ENCODE measurements around the gene CSF1R.

GRCh38 chr5:150082374-150082773 is 4.0 kb downstream of the CSF1R start:
- TF ChIP-seq CTCF (IDR thresholded peaks at IDR 0.05; ENCODE audit: poor library complexity, severe bottlenecking) (no peak), EZH2 (IDR thresholded peaks at IDR 0.05; ENCODE audit: borderline replicate concordance, insufficient read depth, low read length, poor library complexity, severe bottlenecking) (no peak), RAD21 (conservative IDR thresholded peaks at IDR 0.05) (no peak), MXI1 (conservative IDR thresholded peaks at IDR 0.05; ENCODE audit: poor library complexity, severe bottlenecking) (no peak), REST (IDR thresholded peaks at IDR 0.05; ENCODE audit: borderline replicate concordance) (no peak), POLR2AphosphoS5 (IDR thresholded peaks at IDR 0.05) (no peak), SMC3 (conservative IDR thresholded peaks at IDR 0.05; ENCODE audit: poor library complexity) (no peak), TAF1 (IDR thresholded peaks at IDR 0.05; ENCODE audit: low read depth) (no peak), EP300 (conservative IDR thresholded peaks at IDR 0.05; ENCODE audit: poor library complexity, severe bottlenecking) (no peak)

Data from neural cell (in vitro differentiated cells).